Spleen (tissue), 11 donors: Measurements from ENCODE around the gene DCBLD1. TPM values are rescaled to one million over a fixed set of nuclear protein-coding genes. Genes with fewer than 3 reads are reported as not detected.

Experiments
- DNase-seq: peaks from one replicate; pipeline ENCODE4 v3.0.0-alpha.2; 2020
- H3K27ac ChIP-seq, 8 donors: fragments of 200-600 bp; sonication (generic) in 7 of 8; 1 replicate in 4 of 8; 2 replicates in 4 of 8; pipeline versions ENCODE4 v1.5.0 to v1.8.0; 2016 to 2021; ENCODE audit warnings: inconsistent platforms in 4 of 8, mild to moderate bottlenecking in 4 of 8, moderate library complexity in 1 of 8
- H3K27me3 ChIP-seq, 7 donors: fragments of 200-600 bp; sonication (generic) in 6 of 7; replicated peaks in 1 of 7; 1 replicate in 4 of 7; 2 replicates in 3 of 7; pipeline versions ENCODE4 v1.5.0 to v1.8.0; 2016 to 2021; ENCODE audit warnings: inconsistent platforms in 3 of 7, mild to moderate bottlenecking in 1 of 7
- H3K36me3 ChIP-seq, 6 donors: fragments of 200-600 bp; sonication (generic) in 5 of 6; 1 replicate in 4 of 6; 2 replicates in 2 of 6; pipeline versions ENCODE4 v1.5.0 to v1.8.0; 2016 to 2021; ENCODE audit warnings: inconsistent platforms in 2 of 6
- H3K4me1 ChIP-seq, 6 donors: fragments of 200-600 bp; sonication (generic) in 5 of 6; 1 replicate in 3 of 6; 2 replicates in 3 of 6; pipeline versions ENCODE4 v1.5.0 to v1.8.0; 2016 to 2021; ENCODE audit warnings: inconsistent platforms in 3 of 6
- H3K4me3 ChIP-seq, 8 donors: fragments of 200-600 bp; sonication (generic) in 7 of 8; 1 replicate in 4 of 8; 2 replicates in 4 of 8; pipeline versions ENCODE4 v1.5.0 to v1.8.0; 2016 to 2021; ENCODE audit warnings: inconsistent platforms in 4 of 8, mild to moderate bottlenecking in 4 of 8, moderate library complexity in 2 of 8
- H3K9me3 ChIP-seq, 8 donors: fragments of 200-600 bp; sonication (generic) in 7 of 8; 1 replicate in 4 of 8; 2 replicates in 4 of 8; pipeline versions ENCODE4 v1.5.0 to v1.8.0; 2016 to 2021; ENCODE audit warnings: inconsistent platforms in 4 of 8
- POLR2A ChIP-seq, 3 donors: fragments of 450-650 bp; IDR thresholded peaks; one replicate each; pipeline ENCODE4 v1.5.1; 2017; ENCODE audit warnings: antibody characterized with exemption in 3 of 3, mild to moderate bottlenecking in 1 of 3
- POLR2AphosphoS5 ChIP-seq, 3 donors: sonication (generic); formaldehyde crosslinking; IDR thresholded peaks; one replicate each; pipeline ENCODE4 v1.5.1; 2017; ENCODE audit warnings: antibody characterized with exemption in 3 of 3
- WGBS, 5 donors: extraction: QIAGEN DNeasy Blood & Tissue Kit in 3 of 5; methylation state at CpG; one replicate each; pipeline versions ENCODE4 v1.1.5 to v1.1.7; 2013 to 2018; 5-methylcytosine and 5-hydroxymethylcytosine counted together
- intact Hi-C: fragments of 100-400 bp; cut with DNase I; formaldehyde crosslinking; loops from one replicate; pipeline ENCODE4 v1.15.0; 2023; ENCODE audit warnings: low total_unique reads
- polyA plus RNA-seq, 3 donors: library from polyadenylated mRNA; stranded (reverse); fragments of 200-250 nt; gene quantifications; one replicate each; pipeline ENCODE4 v1.2.1, GENCODE V29; 2013
- total RNA-seq, 7 donors: library from RNA; depleted of rRNA in 3 of 7; stranded (reverse); fragments of >200 nt in 3 of 7; fragmentation: NEBNext Ultra II Directional in 4 of 7; extraction: Animal tissue kit (Norgen Biotek cat#: 25700) in 4 of 7; gene quantifications; one replicate each; pipeline versions ENCODE4 v1.1.0 to v1.2.1, GENCODE V29; 2016 to 2021
- TF ChIP-seq, protein P1 (sequence below), 11 experiments: fragments of 200-600 bp in 7 of 11; fragments of 450-650 bp in 4 of 11; sonication (generic) in 4 of 11; IDR thresholded peaks in 8 of 11; conservative IDR thresholded peaks in 3 of 11; 1 replicate in 7 of 11; 2 replicates in 4 of 11; pipeline versions ENCODE4 v1.4.0 to v1.8.0; 2016 to 2021; ENCODE audit warnings: antibody characterized with exemption in 11 of 11, inconsistent platforms in 4 of 11, mild to moderate bottlenecking in 1 of 11
- donor health status: healthy with polysubstance abuse.
- donor health status: DM: no; HTN: no; CAD: no; lungs with moderate emphysema.
- donor health status: DM: no; HTN: no; CAD: no.
- donor health status: Bipolar disorder and iron deficiency.
- donor health status: healthy.
- donor health status: DM: no; HTN: no; CAD: no.
- donor health status: DM: yes; HTN: yes; CAD: no.

The DCBLD1 gene
- total and polyA plus RNA-seq, 10 donors: 2.0 to 16.7 (median 7.1) TPM

DNA sequence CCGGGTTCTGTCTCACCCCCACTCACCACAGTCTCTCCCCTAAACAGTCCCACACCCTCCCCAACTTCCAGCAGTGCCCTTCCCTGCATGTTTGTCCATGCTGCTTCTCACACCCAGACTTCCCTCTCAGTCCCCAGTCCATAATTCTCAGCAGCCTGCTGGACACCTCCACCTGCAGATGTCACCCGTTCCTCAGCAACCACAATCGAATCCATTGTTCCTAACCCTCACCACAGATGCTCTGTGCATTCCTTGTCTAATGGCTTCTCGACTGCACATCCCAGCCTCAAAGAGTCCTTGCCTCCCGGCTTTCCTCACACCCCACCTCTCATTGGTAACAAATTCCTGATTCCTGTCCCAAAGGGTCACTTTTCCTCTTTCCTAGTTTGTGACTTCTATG lies 64.2 kb downstream of the DCBLD1 start:
- intact Hi-C loops: no loop called here
- no peak for TF ChIP-seq POLR2AphosphoS5 (IDR thresholded peaks at IDR 0.05)
- TF ChIP-seq, protein P1, sequence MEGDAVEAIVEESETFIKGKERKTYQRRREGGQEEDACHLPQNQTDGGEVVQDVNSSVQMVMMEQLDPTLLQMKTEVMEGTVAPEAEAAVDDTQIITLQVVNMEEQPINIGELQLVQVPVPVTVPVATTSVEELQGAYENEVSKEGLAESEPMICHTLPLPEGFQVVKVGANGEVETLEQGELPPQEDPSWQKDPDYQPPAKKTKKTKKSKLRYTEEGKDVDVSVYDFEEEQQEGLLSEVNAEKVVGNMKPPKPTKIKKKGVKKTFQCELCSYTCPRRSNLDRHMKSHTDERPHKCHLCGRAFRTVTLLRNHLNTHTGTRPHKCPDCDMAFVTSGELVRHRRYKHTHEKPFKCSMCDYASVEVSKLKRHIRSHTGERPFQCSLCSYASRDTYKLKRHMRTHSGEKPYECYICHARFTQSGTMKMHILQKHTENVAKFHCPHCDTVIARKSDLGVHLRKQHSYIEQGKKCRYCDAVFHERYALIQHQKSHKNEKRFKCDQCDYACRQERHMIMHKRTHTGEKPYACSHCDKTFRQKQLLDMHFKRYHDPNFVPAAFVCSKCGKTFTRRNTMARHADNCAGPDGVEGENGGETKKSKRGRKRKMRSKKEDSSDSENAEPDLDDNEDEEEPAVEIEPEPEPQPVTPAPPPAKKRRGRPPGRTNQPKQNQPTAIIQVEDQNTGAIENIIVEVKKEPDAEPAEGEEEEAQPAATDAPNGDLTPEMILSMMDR (IDR thresholded peaks at IDR 0.05 in 8 of 11, conservative IDR thresholded peaks at IDR 0.05 in 3 of 11): no peak
- TF ChIP-seq POLR2A (IDR thresholded peaks at IDR 0.05): no peak
- WGBS, 5 donors: 87 to 96% (median 93%) methylated on average over 5 of the region's 5 CpGs

DNA sequence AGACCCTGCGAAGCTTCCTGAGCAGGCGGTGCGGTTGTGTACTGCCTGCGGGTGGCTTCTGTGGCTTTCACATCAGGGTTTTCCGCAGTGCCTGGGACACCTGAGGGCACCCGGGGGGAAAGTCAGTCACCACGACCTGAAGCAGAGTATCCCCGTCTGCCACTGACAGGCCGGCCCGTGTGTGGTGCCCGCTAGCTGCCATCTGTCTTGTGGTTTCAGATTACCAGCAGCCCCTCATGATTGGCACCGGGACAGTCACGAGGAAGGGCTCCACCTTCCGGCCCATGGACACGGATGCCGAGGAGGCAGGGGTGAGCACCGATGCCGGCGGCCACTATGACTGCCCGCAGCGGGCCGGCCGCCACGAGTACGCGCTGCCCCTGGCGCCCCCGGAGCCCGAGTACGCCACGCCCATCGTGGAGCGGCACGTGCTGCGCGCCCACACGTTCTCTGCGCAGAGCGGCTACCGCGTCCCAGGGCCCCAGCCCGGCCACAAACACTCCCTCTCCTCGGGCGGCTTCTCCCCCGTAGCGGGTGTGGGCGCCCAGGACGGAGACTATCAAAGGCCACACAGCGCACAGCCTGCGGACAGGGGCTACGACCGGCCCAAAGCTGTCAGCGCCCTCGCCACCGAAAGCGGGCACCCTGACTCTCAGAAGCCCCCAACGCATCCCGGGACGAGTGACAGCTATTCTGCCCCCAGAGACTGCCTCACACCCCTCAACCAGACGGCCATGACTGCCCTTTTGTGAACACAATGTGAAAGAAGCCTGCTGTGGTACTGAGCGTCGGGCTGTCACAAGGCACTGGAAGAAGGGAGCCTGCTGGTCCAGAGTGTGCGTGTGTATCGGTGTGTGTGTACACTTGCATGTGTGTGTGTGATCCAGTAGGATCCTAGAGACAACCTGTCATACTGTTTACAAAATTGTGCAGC lies 65.5 kb downstream of the DCBLD1 start:
- Histone ChIP-seq H3K4me1 (peaks cover 0 to 40% (median 14%) of the 10 kb centered on the region in 6 donors), H3K4me3 (peak overlapping the region; percentile 30 to 71 (median 40)), H3K9me3 (no peaks in the 10 kb centered on the region), H3K27me3 (peaks cover 0 to 14% (median 0%) of the 10 kb centered on the region in 7 donors), H3K36me3 (peaks cover 0 to 23% (median 0%) of the 10 kb centered on the region in 6 donors), H3K27ac (peak overlapping the region in 7 of 8 donors; percentile 6 to 79 (median 40))
- TF ChIP-seq, protein P1 (IDR thresholded peaks at IDR 0.05 in 8 of 11, conservative IDR thresholded peaks at IDR 0.05 in 3 of 11): peak in 1 of 11 experiments; percentile 7
- TF ChIP-seq POLR2AphosphoS5 (IDR thresholded peaks at IDR 0.05) (peak; percentile 9 to 69 (median 41)), POLR2A (IDR thresholded peaks at IDR 0.05) (no peak)
- DNase-seq: peak; percentile 89
- intact Hi-C loops: no loop called here
- 21 to 36% (median 26%) methylated on average over 16 to 64 of the region's 64 CpGs for WGBS, 5 donors

More for the DNA sequence above, 64.2 kb downstream of the DCBLD1 start:
- peaks cover 0 to 23% (median 0%) of the 10 kb centered on the region in 6 donors for H3K36me3 ChIP-seq
- peaks cover 0 to 14% (median 0%) of the 10 kb centered on the region in 7 donors for H3K27me3 ChIP-seq
- no peaks in the 10 kb centered on the region for H3K9me3 ChIP-seq
- H3K4me1 ChIP-seq: peaks cover 0 to 40% (median 14%) of the 10 kb centered on the region in 6 donors
- DNase-seq: no peak
- H3K4me3 ChIP-seq: no peak overlapping the region
- H3K27ac ChIP-seq: no peak overlapping the region

DNA sequence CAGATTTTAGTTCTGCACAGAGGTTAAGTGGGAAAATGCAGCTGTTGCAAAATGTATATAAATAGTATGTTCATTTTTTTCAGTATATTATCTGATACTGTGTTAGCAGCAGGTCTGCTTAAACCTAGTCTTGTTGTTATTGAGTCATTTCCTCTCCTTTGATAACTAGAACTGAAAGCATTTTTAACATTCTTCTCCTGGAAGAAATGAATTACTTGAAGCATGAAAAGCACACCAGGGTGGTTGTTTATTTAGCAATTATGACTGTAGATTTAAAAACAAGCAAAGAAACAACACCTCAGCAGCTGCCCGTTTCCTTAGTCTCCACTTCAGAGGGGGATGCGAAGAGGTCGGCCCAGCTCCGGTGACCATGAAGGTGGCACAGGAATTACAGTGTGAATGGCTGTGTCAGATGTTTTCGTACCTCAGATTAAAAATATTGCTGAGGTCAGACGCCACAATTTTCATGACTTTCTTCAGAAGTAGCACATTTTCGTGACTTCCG lies 66.4 kb downstream of the DCBLD1 start:
- intact Hi-C loops: no loop called here
- Histone ChIP-seq H3K36me3 (peaks cover 0 to 23% (median 0%) of the 10 kb centered on the region in 6 donors), H3K27ac (peak overlapping the region in 7 of 8 donors; percentile 4 to 79 (median 40)), H3K4me1 (peaks cover 0 to 40% (median 14%) of the 10 kb centered on the region in 6 donors), H3K27me3 (peaks cover 0 to 14% (median 0%) of the 10 kb centered on the region in 7 donors), H3K4me3 (peak overlapping the region in 5 of 8 donors; percentile 6 to 71 (median 41)), H3K9me3 (no peaks in the 10 kb centered on the region)
- DNase-seq: no peak
- WGBS, 5 donors: 54 to 73% (median 62%) methylated on average over 8 of the region's 8 CpGs
- peak in 1 of 3 donors; percentile 26 for TF ChIP-seq POLR2AphosphoS5 (IDR thresholded peaks at IDR 0.05)
- TF ChIP-seq POLR2A (IDR thresholded peaks at IDR 0.05): no peak
- TF ChIP-seq, protein P1 (IDR thresholded peaks at IDR 0.05 in 8 of 11, conservative IDR thresholded peaks at IDR 0.05 in 3 of 11): no peak
